Breast epithelium (tissue), 3 donors: Measurements from ENCODE around the gene CCDC7.

ENCODE experiments used
- CTCF ChIP-seq, 3 donors: fragments of 450-650 bp; IDR thresholded peaks; one replicate each; pipeline ENCODE4 v1.5.1; 2016 to 2017; ENCODE audit warnings: antibody characterized with exemption in 3 of 3, mild to moderate bottlenecking in 3 of 3, moderate library complexity in 3 of 3
- POLR2A ChIP-seq: fragments of 450-650 bp; IDR thresholded peaks from one replicate; pipeline ENCODE4 v1.6.1; 2016; ENCODE audit warnings: antibody characterized with exemption, mild to moderate bottlenecking, moderate library complexity

DNA sequence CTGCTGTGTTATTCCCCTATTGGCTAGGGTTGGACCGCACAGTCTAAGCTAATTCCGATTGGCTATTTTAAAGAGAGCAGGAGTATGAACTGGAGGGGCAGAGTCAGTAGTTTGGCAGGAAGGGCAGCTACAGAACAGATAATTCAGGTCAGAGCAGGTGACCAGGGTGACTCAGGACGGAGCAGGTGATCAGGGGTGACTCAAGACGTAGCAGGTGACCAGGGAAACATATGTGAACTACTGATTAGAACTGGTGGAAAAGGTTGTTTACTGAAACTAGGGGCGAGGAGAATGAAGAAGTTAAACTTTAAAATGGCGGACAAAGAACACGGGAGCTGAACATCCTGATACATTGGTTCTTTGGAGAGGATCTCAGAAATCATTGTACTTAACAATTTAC, 102.3 kb downstream of the CCDC7 start:
- TF ChIP-seq POLR2A = no peak
- TF ChIP-seq CTCF (IDR thresholded peaks at IDR 0.05) = no peak
